ENCODE results near the gene ETS2. TPM values are rescaled to one million over a fixed set of nuclear protein-coding genes. Genes with fewer than 3 reads are reported as not detected.

The ETS2 gene
- total RNA-seq (15.0 TPM), polyA plus RNA-seq (80.0 TPM)
- long read RNA-seq, donor 1: 0 reads
- long read RNA-seq, donor 2, transcript ETS2-202 (10 exons, 3,766 nt): major isoform, 13 of 18 reads
- long read RNA-seq, donor 2, partial matches to known transcripts: 5 of 18 reads
- long read RNA-seq, donor 2, other reads (novel, unspliced or antisense): 0 of 18 reads
- long read RNA-seq, donor 3, transcript ETS2-202 (10 exons, 3,766 nt): major isoform, 7 of 12 reads
- long read RNA-seq, donor 3, partial matches to known transcripts: 5 of 12 reads
- long read RNA-seq, donor 3, other reads (novel, unspliced or antisense): 0 of 12 reads
- long read RNA-seq, donor 4, partial matches to known transcripts: 0 of 2 reads
- long read RNA-seq, donor 4, other reads (novel, unspliced or antisense): 0 of 2 reads
- long read RNA-seq, donor 5, transcript ETS2-202 (10 exons, 3,766 nt): major isoform, 12 of 32 reads
- long read RNA-seq, donor 5, partial matches to known transcripts: 20 of 32 reads
- long read RNA-seq, donor 5, other reads (novel, unspliced or antisense): 0 of 32 reads
- long read RNA-seq, donor 6, partial matches to known transcripts: 6 of 10 reads
- long read RNA-seq, donor 6, other reads (novel, unspliced or antisense): 0 of 10 reads
- long read RNA-seq, donor 7, partial matches to known transcripts: 16 of 20 reads
- long read RNA-seq, donor 7, other reads (novel, unspliced or antisense): 0 of 20 reads
- long read RNA-seq, donor 8, partial matches to known transcripts: 0 of 4 reads
- long read RNA-seq, donor 8, other reads (novel, unspliced or antisense): 0 of 4 reads
- long read RNA-seq, donor 9, partial matches to known transcripts: 0 of 4 reads
- long read RNA-seq, donor 9, other reads (novel, unspliced or antisense): 0 of 4 reads
- long read RNA-seq, donor 10, transcript ETS2-202 (10 exons, 3,766 nt): major isoform, 6 of 11 reads
- long read RNA-seq, donor 10, partial matches to known transcripts: 5 of 11 reads
- long read RNA-seq, donor 10, other reads (novel, unspliced or antisense): 0 of 11 reads

GRCh38 chr21:38805328-38806152 lies at the start of gene ETS2:
Gene ETS2, plus strand, starts transcription at chr21:38805929. Its CDS starts 4,106 bp downstream, at chr21:38810035.
- Histone ChIP-seq H3K36me3 (ENCODE audit: control insufficient read depth in 2 of 2, insufficient read depth in 2 of 2, low read length in 1 of 2) (peaks cover 4 to 18% of the 10 kb centered on the region in 2 donors), H3K4me3 (ENCODE audit: low read length in 2 of 2) (peak within 1 kb of the TSS; percentile 74 to 88), H3K4me1 (ENCODE audit: control insufficient read depth in 2 of 2, insufficient read depth in 2 of 2, low read length in 2 of 2) (peaks cover 11 to 19% of the 10 kb centered on the region in 2 donors), H3K27ac (ENCODE audit: low read depth in 1 of 2, low read length in 1 of 2) (peak within 1 kb of the TSS; percentile 72 to 86), H3K9me3 (ENCODE audit: control insufficient read depth in 2 of 2, insufficient read depth in 1 of 2, low read length in 1 of 2) (no peaks in the 10 kb centered on the region), H3K27me3 (ENCODE audit: control insufficient read depth in 2 of 2, insufficient read depth in 1 of 2, low read length in 1 of 2) (peaks cover 0 to 9% of the 10 kb centered on the region in 2 donors)
- WGBS: under 1% methylated on average over 76 of the region's 76 CpGs
- DNase-seq (ENCODE audit: low read depth in 6 of 9, low spot score in 9 of 9): peak; percentile 51 to 87 (median 72)

- no peak for DNase-seq (ENCODE audit: low read depth in 6 of 9, low spot score in 9 of 9)
- peaks cover 0 to 12% of the 10 kb centered on the region in 2 donors for H3K4me1 ChIP-seq (ENCODE audit: control insufficient read depth in 2 of 2, insufficient read depth in 2 of 2, low read length in 2 of 2)
- no peaks in the 10 kb centered on the region for H3K9me3 ChIP-seq (ENCODE audit: control insufficient read depth in 2 of 2, insufficient read depth in 1 of 2, low read length in 1 of 2)
- H3K4me3 ChIP-seq (ENCODE audit: low read length in 2 of 2): no peak overlapping the region
- H3K27ac ChIP-seq (ENCODE audit: low read depth in 1 of 2, low read length in 1 of 2): no peak overlapping the region
- no peaks in the 10 kb centered on the region for H3K36me3 ChIP-seq (ENCODE audit: control insufficient read depth in 2 of 2, insufficient read depth in 2 of 2, low read length in 1 of 2)
- 95% methylated on average over 3 of the region's 3 CpGs for WGBS
- H3K27me3 ChIP-seq (ENCODE audit: control insufficient read depth in 2 of 2, insufficient read depth in 1 of 2, low read length in 1 of 2): no peaks in the 10 kb centered on the region
These were observed 49.0 kb upstream of the ETS2 start for GRCh38 chr21:38756746-38757145.

GRCh38 chr21:38758501-38759214 lies 47.1 kb upstream of the ETS2 start:
- Histone ChIP-seq H3K4me1 (ENCODE audit: control insufficient read depth in 2 of 2, insufficient read depth in 2 of 2, low read length in 2 of 2) (peaks cover 0 to 3% of the 10 kb centered on the region in 2 donors), H3K27me3 (ENCODE audit: control insufficient read depth in 2 of 2, insufficient read depth in 1 of 2, low read length in 1 of 2) (no peaks in the 10 kb centered on the region), H3K4me3 (ENCODE audit: low read length in 2 of 2) (no peak overlapping the region), H3K36me3 (ENCODE audit: control insufficient read depth in 2 of 2, insufficient read depth in 2 of 2, low read length in 1 of 2) (no peaks in the 10 kb centered on the region), H3K9me3 (ENCODE audit: control insufficient read depth in 2 of 2, insufficient read depth in 1 of 2, low read length in 1 of 2) (no peaks in the 10 kb centered on the region), H3K27ac (ENCODE audit: low read depth in 1 of 2, low read length in 1 of 2) (no peak overlapping the region)
- WGBS: 96% methylated on average over 5 of the region's 5 CpGs
- no peak for DNase-seq (ENCODE audit: low read depth in 6 of 9, low spot score in 9 of 9)

DNA sequence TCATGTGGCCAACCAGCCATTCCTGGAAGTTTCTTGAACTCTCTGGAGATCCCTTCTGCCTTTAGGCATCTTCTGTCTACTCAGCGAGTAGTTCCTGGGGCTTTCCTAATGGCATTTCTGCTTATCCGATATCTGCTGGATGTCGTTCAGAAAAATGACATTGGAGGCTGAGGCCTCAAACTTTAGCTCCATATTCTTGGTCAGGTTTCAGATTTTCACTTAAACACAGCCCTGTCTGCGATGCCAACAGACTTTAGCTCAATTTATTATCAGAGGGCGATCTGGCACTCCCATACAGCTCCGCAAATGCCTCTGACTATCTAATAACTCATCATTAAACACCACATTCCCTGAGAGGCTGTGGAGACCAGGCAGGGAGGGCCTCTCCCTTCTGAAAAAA lies 46.3 kb upstream of the ETS2 start:
- no peak overlapping the region for H3K4me3 ChIP-seq (ENCODE audit: low read length in 2 of 2)

GRCh38 chr21:38760017-38760761 lies 45.5 kb upstream of the ETS2 start:
- Histone ChIP-seq H3K27ac (ENCODE audit: low read depth in 1 of 2, low read length in 1 of 2) (no peak overlapping the region), H3K36me3 (ENCODE audit: control insufficient read depth in 2 of 2, insufficient read depth in 2 of 2, low read length in 1 of 2) (no peaks in the 10 kb centered on the region), H3K9me3 (ENCODE audit: control insufficient read depth in 2 of 2, insufficient read depth in 1 of 2, low read length in 1 of 2) (no peaks in the 10 kb centered on the region), H3K27me3 (ENCODE audit: control insufficient read depth in 2 of 2, insufficient read depth in 1 of 2, low read length in 1 of 2) (no peaks in the 10 kb centered on the region), H3K4me1 (ENCODE audit: control insufficient read depth in 2 of 2, insufficient read depth in 2 of 2, low read length in 2 of 2) (peaks cover 0 to 3% of the 10 kb centered on the region in 2 donors), H3K4me3 (ENCODE audit: low read length in 2 of 2) (no peak overlapping the region)
- WGBS: 85% methylated on average over 14 of the region's 14 CpGs
- no peak for DNase-seq (ENCODE audit: low read depth in 6 of 9, low spot score in 9 of 9)

More for the DNA sequence above, 46.3 kb upstream of the ETS2 start:
- Histone ChIP-seq H3K36me3 (ENCODE audit: control insufficient read depth in 2 of 2, insufficient read depth in 2 of 2, low read length in 1 of 2) (no peaks in the 10 kb centered on the region), H3K27ac (ENCODE audit: low read depth in 1 of 2, low read length in 1 of 2) (no peak overlapping the region), H3K9me3 (ENCODE audit: control insufficient read depth in 2 of 2, insufficient read depth in 1 of 2, low read length in 1 of 2) (no peaks in the 10 kb centered on the region), H3K27me3 (ENCODE audit: control insufficient read depth in 2 of 2, insufficient read depth in 1 of 2, low read length in 1 of 2) (no peaks in the 10 kb centered on the region), H3K4me1 (ENCODE audit: control insufficient read depth in 2 of 2, insufficient read depth in 2 of 2, low read length in 2 of 2) (peaks cover 0 to 3% of the 10 kb centered on the region in 2 donors)
- WGBS: 93% methylated on average over 6 of the region's 6 CpGs
- DNase-seq (ENCODE audit: low read depth in 6 of 9, low spot score in 9 of 9): no peak

DNA sequence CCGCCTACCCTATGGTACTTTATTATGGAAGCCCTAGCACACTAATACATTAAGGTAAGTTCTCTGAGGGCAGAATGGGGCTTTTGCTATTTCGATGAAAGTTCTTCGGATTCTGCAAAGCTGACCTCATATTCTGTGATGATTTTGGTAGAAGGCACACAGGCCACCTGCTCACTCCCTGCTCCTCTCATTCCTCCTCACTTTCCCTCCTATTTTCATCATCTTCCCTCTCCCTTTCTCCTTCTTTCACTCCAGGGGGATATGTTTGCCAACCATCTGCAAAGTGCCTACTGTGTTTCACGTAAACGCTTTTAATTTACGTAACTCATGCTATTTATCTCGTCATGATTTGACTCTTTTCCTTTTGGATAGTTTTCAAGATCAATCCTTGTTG lies 45.0 kb upstream of the ETS2 start:
- Histone ChIP-seq H3K4me3 (ENCODE audit: low read length in 2 of 2) (no peak overlapping the region), H3K4me1 (ENCODE audit: control insufficient read depth in 2 of 2, insufficient read depth in 2 of 2, low read length in 2 of 2) (no peaks in the 10 kb centered on the region), H3K36me3 (ENCODE audit: control insufficient read depth in 2 of 2, insufficient read depth in 2 of 2, low read length in 1 of 2) (no peaks in the 10 kb centered on the region), H3K9me3 (ENCODE audit: control insufficient read depth in 2 of 2, insufficient read depth in 1 of 2, low read length in 1 of 2) (no peaks in the 10 kb centered on the region), H3K27ac (ENCODE audit: low read depth in 1 of 2, low read length in 1 of 2) (no peak overlapping the region), H3K27me3 (ENCODE audit: control insufficient read depth in 2 of 2, insufficient read depth in 1 of 2, low read length in 1 of 2) (no peaks in the 10 kb centered on the region)
- no peak for DNase-seq (ENCODE audit: low read depth in 6 of 9, low spot score in 9 of 9)
- 98% methylated on average over 7 of the region's 7 CpGs for WGBS

GRCh38 chr21:38761531-38761930 lies 44.2 kb upstream of the ETS2 start:
- no peak overlapping the region for H3K27ac ChIP-seq (ENCODE audit: low read depth in 1 of 2, low read length in 1 of 2)
- no peaks in the 10 kb centered on the region for H3K36me3 ChIP-seq (ENCODE audit: control insufficient read depth in 2 of 2, insufficient read depth in 2 of 2, low read length in 1 of 2)
- H3K4me1 ChIP-seq (ENCODE audit: control insufficient read depth in 2 of 2, insufficient read depth in 2 of 2, low read length in 2 of 2): peaks cover 0 to 1% of the 10 kb centered on the region in 2 donors
- no peak for DNase-seq (ENCODE audit: low read depth in 6 of 9, low spot score in 9 of 9)
- H3K27me3 ChIP-seq (ENCODE audit: control insufficient read depth in 2 of 2, insufficient read depth in 1 of 2, low read length in 1 of 2): no peaks in the 10 kb centered on the region
- 69% methylated on average over 4 of the region's 4 CpGs for WGBS
- H3K4me3 ChIP-seq (ENCODE audit: low read length in 2 of 2): no peak overlapping the region
- H3K9me3 ChIP-seq (ENCODE audit: control insufficient read depth in 2 of 2, insufficient read depth in 1 of 2, low read length in 1 of 2): no peaks in the 10 kb centered on the region

Data from thymus (tissue), 14 donors.